Glutamatergic neuron (in vitro differentiated cells): ENCODE results near the gene ZNF221. TPM values are rescaled to one million over a fixed set of nuclear protein-coding genes. Genes with fewer than 3 reads are reported as not detected.

ENCODE experiments used
- DNase-seq: peaks from one replicate; pipeline ENCODE4 v3.0.0; 2022
- H3K27ac Mint-ChIP-seq: one replicate; pipeline ENCODE4 v1.8.0; 2020; ENCODE audit warnings: mild to moderate bottlenecking, mixed read lengths, inconsistent platforms; ENCODE audit not compliant: unreplicated experiment
- H3K27me3 Mint-ChIP-seq: one replicate; pipeline ENCODE4 v1.8.0; 2020; ENCODE audit warnings: mild to moderate bottlenecking, moderate library complexity, mixed read lengths, inconsistent platforms; ENCODE audit not compliant: unreplicated experiment
- H3K36me3 Mint-ChIP-seq: one replicate; pipeline ENCODE4 v1.8.0; 2020; ENCODE audit warnings: mild to moderate bottlenecking, mixed read lengths, inconsistent platforms; ENCODE audit not compliant: unreplicated experiment
- H3K4me1 Mint-ChIP-seq: one replicate; pipeline ENCODE4 v1.8.0; 2020; ENCODE audit warnings: mild to moderate bottlenecking, low read depth, mixed read lengths, inconsistent platforms; ENCODE audit not compliant: unreplicated experiment
- H3K4me3 Mint-ChIP-seq: one replicate; pipeline ENCODE4 v1.8.0; 2020; ENCODE audit warnings: mild to moderate bottlenecking, mixed read lengths, inconsistent platforms; ENCODE audit not compliant: unreplicated experiment
- H3K9me3 Mint-ChIP-seq: one replicate; pipeline ENCODE4 v1.8.0; 2020; ENCODE audit warnings: mild to moderate bottlenecking, moderate library complexity, mixed read lengths, inconsistent platforms; ENCODE audit not compliant: unreplicated experiment
- long read RNA-seq: library from polyadenylated mRNA; unstranded; transcript quantifications from one replicate; pipeline ENCODE4 v2.0.0, GENCODE V29; 2020; ENCODE audit not compliant: unreplicated experiment
- total RNA-seq: library from RNA; stranded (reverse); fragmentation: NEBNext Ultra II Directional; extraction: Animal tissue kit (Norgen Biotek cat#: 25700); gene quantifications from one replicate; pipeline ENCODE4 v1.2.1, GENCODE V29; 2021; ENCODE audit not compliant: unreplicated experiment
- TF ChIP-seq, protein P1 (sequence below): fragments of 200-600 bp; sonication (generic); IDR thresholded peaks from one replicate; pipeline ENCODE4 v1.5.0; 2021; ENCODE audit not compliant: partially characterized antibody, unreplicated experiment

Gene ZNF221
- 16.1 TPM for total RNA-seq
- long read RNA-seq, partial matches to known transcripts = 0 of 1 reads
- long read RNA-seq, other reads (novel, unspliced or antisense) = 0 of 1 reads

DNA sequence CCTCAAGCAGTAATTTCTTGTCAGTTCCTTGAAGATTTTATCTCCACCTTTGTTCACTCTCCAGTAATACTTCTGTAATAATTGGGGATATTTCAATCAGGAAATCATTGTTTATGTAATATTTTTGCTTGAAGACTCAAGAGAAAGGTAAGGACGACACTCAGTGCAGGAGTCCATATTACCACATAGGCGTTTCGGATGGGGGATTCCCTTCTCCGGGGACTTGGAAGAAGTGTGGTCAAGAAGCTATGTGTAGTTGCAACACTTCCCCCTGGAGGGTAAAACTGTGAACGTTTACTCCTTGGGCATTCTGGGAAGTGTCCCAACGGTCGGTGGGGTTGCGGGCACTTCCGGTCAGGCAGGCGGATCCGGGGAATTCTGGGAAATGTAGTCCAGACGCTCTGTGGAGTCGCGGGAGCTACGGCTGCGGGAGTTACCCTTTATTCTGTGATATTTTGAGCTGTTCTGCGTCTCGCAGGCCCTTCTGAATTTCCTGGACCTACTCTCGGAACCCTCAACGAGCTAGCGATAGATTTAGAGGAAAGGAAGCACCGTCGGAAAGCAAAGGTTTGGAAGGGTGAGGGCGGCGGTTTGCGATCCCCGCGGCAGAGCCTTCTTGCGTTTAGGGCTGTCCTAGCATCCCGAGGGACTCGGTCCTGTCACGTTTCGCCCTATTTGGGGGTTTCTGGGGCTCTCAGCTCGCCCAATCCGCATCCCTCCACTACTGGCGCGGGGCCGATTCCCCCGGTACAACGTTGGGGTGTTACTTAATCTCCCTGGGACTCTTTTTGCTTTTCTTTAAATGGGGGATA, at the start of gene ZNF221:
ZNF221 (plus strand) TSS at position 395 of the 812 bp plus-strand sequence. CDS start 11,499 bp downstream, outside the sequence.
- peak within 1 kb of the TSS; percentile 93 for H3K27ac Mint-ChIP-seq
- TF ChIP-seq, protein P1, sequence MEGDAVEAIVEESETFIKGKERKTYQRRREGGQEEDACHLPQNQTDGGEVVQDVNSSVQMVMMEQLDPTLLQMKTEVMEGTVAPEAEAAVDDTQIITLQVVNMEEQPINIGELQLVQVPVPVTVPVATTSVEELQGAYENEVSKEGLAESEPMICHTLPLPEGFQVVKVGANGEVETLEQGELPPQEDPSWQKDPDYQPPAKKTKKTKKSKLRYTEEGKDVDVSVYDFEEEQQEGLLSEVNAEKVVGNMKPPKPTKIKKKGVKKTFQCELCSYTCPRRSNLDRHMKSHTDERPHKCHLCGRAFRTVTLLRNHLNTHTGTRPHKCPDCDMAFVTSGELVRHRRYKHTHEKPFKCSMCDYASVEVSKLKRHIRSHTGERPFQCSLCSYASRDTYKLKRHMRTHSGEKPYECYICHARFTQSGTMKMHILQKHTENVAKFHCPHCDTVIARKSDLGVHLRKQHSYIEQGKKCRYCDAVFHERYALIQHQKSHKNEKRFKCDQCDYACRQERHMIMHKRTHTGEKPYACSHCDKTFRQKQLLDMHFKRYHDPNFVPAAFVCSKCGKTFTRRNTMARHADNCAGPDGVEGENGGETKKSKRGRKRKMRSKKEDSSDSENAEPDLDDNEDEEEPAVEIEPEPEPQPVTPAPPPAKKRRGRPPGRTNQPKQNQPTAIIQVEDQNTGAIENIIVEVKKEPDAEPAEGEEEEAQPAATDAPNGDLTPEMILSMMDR = peak; percentile 49
- peaks cover 12% of the 10 kb centered on the region for H3K9me3 Mint-ChIP-seq
- peaks cover 7% of the 10 kb centered on the region for H3K27me3 Mint-ChIP-seq
- H3K36me3 Mint-ChIP-seq = peaks cover 29% of the 10 kb centered on the region
- H3K4me3 Mint-ChIP-seq = peak within 1 kb of the TSS; percentile 99
- no peaks in the 10 kb centered on the region for H3K4me1 Mint-ChIP-seq
- DNase-seq = peak; percentile 87

DNA sequence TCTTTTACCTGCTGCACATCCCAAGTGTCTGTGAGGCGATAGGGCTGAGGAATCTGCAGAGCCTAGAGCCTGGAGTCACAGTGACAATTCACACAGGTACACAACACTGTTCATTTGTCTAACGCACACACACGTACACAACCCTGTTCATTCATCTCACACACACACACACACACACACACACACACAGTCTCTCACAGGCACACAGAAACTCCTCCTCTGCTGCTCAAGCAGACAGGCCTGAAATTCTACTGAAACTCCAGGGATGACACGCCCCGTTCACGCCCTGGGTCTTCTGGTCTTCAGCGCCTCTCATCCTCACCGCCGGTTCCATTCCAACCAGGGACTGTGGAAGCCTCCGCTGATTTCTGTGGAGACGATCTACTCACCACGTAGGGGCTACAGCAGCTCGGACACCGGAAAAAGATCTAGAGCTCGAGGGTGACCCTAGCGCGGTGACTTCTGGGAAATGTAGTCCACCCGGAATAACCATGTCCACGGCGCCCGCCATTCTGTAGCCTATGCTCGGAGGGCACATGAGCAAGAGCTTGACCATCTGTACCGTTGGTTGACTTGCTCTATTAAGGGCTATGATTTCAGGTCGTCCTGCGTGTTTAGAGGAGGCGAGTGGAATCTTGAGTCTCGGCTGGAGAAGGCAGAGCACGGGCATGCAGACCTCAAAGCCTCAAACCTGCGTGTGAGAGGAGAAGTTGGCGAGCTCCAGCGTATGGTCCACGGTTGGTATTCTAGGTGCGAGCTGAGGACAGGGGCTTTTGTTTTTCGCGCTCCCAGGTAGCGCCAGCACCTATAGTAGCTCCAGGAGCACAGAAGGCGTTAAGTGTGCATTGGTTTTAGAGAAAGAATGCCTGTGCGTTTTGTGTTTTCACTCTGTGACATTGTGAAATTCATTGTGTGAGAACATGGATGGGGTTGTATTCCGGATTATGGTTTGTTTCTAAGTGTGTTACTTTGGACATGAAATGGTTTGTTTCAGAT, 49.3 kb upstream of the ZNF221 start:
- Mint-ChIP-seq H3K36me3 (peaks cover 26% of the 10 kb centered on the region), H3K27me3 (no peaks in the 10 kb centered on the region), H3K9me3 (peaks cover 9% of the 10 kb centered on the region), H3K27ac (peak overlapping the region; percentile 65), H3K4me3 (peak overlapping the region; percentile 97), H3K4me1 (peaks cover 5% of the 10 kb centered on the region)
- DNase-seq = peak; percentile 85
- TF ChIP-seq, protein P1 = no peak

DNA sequence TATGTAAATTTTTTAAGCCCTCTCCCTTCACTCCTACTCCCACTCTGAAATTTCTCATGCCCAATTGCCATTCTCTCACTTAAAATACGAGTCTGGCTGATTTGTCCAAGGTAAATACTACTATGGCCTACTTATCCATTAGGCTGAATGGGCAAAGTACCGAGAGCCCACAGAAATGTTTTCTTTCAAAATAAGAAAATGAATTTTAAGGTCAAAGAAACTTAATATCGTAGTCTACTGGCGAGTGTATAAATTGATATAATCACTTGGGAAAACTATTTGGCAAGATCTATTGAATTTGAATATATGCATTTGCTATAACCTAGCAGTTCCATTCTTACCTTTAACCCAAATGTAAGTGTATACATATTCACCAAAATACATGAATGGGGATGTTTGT, 48.6 kb upstream of the ZNF221 start:
- H3K4me1 Mint-ChIP-seq = peaks cover 5% of the 10 kb centered on the region
- no peak for DNase-seq
- no peak overlapping the region for H3K27ac Mint-ChIP-seq
- H3K27me3 Mint-ChIP-seq = no peaks in the 10 kb centered on the region
- TF ChIP-seq, protein P1 = no peak
- peaks cover 9% of the 10 kb centered on the region for H3K9me3 Mint-ChIP-seq
- H3K4me3 Mint-ChIP-seq = peak overlapping the region; percentile 97
- H3K36me3 Mint-ChIP-seq = peaks cover 26% of the 10 kb centered on the region

DNA sequence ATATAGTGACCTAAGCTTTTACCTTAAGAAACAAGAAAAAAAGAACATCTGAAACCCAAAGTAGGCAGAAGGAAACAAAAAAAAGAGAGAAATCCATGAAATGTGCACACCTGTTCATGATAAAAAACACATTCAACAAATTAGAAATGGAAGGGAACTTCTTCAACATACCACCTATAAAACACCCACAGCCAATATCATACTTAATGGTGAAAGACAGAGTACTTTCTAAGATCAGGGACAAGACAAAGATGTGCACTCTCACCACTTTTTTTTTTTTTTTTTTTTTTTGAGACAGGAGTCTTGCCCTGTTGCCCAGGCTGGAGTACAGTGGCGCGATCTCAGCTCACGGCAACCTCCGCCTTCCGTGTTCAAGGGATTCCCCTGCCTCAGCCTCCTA, 45.1 kb upstream of the ZNF221 start:
- TF ChIP-seq, protein P1 = no peak
- Mint-ChIP-seq H3K4me1 (peaks cover 4% of the 10 kb centered on the region), H3K27ac (no peak overlapping the region), H3K9me3 (peaks cover 12% of the 10 kb centered on the region), H3K4me3 (no peak overlapping the region), H3K36me3 (peaks cover 33% of the 10 kb centered on the region), H3K27me3 (peaks cover 2% of the 10 kb centered on the region)
- no peak for DNase-seq
